Stimulated activated CD4-positive, alpha-beta T cell treated with anti-CD3 and anti-CD28 coated beads, Interleukin-1b, Interleukin-23, amount 100 ng/mL, for 1 hour (primary cell): ENCODE results near the gene POU4F2.

Experiments
- DNase-seq, 2 donors: peaks; one replicate each; pipeline ENCODE4 v3.0.0-alpha.2; 2020; ENCODE audit warnings: low read depth in 2 of 2

POU4F2 gene

GRCh38 chr4:146638786-146639505 lies at the start of gene POU4F2:
POU4F2 (plus strand) TSS chr4:146638893; CDS start chr4:146639141, 248 bp downstream.
- no peak for DNase-seq

GRCh38 chr4:146590801-146591200 lies 47.9 kb upstream of the POU4F2 start:
- DNase-seq, result no peak

GRCh38 chr4:146592019-146592418 lies 46.7 kb upstream of the POU4F2 start:
- no peak for DNase-seq

GRCh38 chr4:146632770-146633470 lies 5.8 kb upstream of the POU4F2 start:
- DNase-seq, result no peak

- DNase-seq, result no peak
These were observed 5.3 kb upstream of the POU4F2 start for GRCh38 chr4:146633471-146633800.

- DNase-seq, result no peak
These were observed 3.9 kb upstream of the POU4F2 start for GRCh38 chr4:146634825-146635224.

GRCh38 chr4:146637621-146638332 lies 916 bp upstream of the POU4F2 start:
- no peak for DNase-seq

- no peak for DNase-seq
These were observed 334 bp upstream of the POU4F2 start for GRCh38 chr4:146638333-146638785.

- DNase-seq, result no peak
These were observed 826 bp downstream of the POU4F2 start for GRCh38 chr4:146639506-146639932.

GRCh38 chr4:146640021-146640464 lies 1.4 kb downstream of the POU4F2 start:
- no peak for DNase-seq

- DNase-seq, result no peak
These were observed 1.9 kb downstream of the POU4F2 start for GRCh38 chr4:146640465-146641061.

GRCh38 chr4:146641762-146642161 lies 3.1 kb downstream of the POU4F2 start:
- no peak for DNase-seq

- DNase-seq, result no peak
These were observed 5.2 kb downstream of the POU4F2 start for GRCh38 chr4:146643812-146644401.

GRCh38 chr4:146645921-146646320 lies 7.2 kb downstream of the POU4F2 start:
- no peak for DNase-seq

- DNase-seq, result no peak
These were observed 8.1 kb downstream of the POU4F2 start for GRCh38 chr4:146646593-146647325.

- no peak for DNase-seq
These were observed 9.1 kb downstream of the POU4F2 start for GRCh38 chr4:146647615-146648460.

- no peak for DNase-seq
These were observed 9.7 kb downstream of the POU4F2 start for GRCh38 chr4:146648461-146648783.

- no peak for DNase-seq
These were observed 10.5 kb downstream of the POU4F2 start for GRCh38 chr4:146649232-146649631.

GRCh38 chr4:146650034-146650433 lies 11.3 kb downstream of the POU4F2 start:
- no peak for DNase-seq
